Left ventricle myocardium superior (tissue), 1 donor: Measurements from ENCODE around the gene WNT10A. TPM values are rescaled to one million over a fixed set of nuclear protein-coding genes. Genes with fewer than 3 reads are reported as not detected.
A peak's percentile ranks its signal among the peaks of the same experiment; 100 is the strongest.

Source experiments
- ATAC-seq: fragments of 200-7000 bp; cut with Tn5 transposase; one replicate; pipeline ENCODE4 v1.9.1; 2020; ENCODE audit warnings: mild to moderate bottlenecking, moderate library complexity
- DNase-seq: peaks from one replicate; pipeline ENCODE4 v3.0.0-alpha.2; 2020
- intact Hi-C: fragments of 100-400 bp; cut with micrococcal nuclease; formaldehyde crosslinking; loops from one replicate; pipeline ENCODE4 v1.11.0; 2022
- total RNA-seq: library from RNA; stranded (reverse); fragmentation: NEBNext Ultra II Directional; extraction: Animal tissue kit (Norgen Biotek cat#: 25700); gene quantifications from one replicate; pipeline ENCODE4 v1.2.1, GENCODE V29; 2021
- donor health status: DM: no; HTN: yes; CAD: no; lungs with severe emphysema.

Gene WNT10A
- total RNA-seq, 1 donor from 2014 or later, result not detected

DNA sequence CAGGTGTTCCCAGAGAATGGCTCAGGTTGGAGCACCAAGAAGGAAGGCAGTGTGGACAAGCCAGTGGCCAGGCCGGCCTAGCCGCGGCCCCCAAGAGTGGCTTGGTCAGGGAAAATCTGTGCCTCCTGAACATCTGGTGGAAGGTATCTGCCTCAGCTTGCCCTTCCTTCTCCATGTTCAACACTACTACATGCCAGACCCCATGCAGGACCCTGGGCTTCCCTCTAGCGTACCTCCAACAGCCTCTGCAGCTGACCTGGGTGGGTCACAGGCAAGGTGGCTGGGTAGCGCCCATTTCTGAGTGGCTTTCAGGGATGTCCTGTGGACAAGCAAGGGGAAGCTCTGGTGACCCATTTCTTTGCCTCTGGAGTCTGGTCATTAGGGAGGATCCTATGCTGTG lies 7.7 kb downstream of the WNT10A start:
- no peak for DNase-seq
- intact Hi-C loops, result no loop called here
- no peak for ATAC-seq

DNA sequence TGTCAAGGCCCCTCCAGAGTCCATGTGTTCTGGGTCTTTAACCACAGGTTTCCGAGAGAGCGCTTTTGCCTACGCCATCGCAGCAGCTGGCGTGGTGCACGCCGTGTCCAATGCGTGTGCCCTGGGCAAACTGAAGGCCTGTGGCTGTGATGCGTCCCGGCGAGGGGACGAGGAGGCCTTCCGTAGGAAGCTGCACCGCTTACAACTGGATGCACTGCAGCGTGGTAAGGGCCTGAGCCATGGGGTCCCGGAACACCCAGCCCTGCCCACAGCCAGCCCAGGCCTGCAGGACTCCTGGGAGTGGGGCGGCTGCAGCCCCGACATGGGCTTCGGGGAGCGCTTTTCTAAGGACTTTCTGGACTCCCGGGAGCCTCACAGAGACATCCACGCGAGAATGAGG lies 9.3 kb downstream of the WNT10A start:
- no peak for DNase-seq
- no peak for ATAC-seq
- intact Hi-C loops, result no loop called here

DNA sequence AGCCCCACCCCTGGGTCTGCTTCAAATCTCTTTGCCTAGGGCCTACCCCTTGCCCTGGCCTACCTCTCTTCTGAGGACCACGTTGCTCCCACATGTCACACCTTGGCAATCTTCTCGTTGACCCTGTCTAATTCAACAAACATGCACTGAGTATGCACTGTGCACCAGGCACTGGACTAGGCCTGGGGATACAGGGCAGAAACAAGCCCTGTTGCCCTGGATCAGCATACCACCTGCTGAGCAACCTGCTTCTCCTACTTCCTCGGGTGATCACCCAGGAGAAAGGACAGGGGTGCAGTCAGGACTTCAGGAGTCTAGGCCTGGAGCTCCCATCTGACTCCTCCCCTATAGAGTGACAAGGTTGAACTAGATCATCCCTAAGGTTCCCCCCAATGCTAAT lies 9.7 kb downstream of the WNT10A start:
- DNase-seq (no peak), ATAC-seq (no peak)
- intact Hi-C loops, result no loop called here

DNA sequence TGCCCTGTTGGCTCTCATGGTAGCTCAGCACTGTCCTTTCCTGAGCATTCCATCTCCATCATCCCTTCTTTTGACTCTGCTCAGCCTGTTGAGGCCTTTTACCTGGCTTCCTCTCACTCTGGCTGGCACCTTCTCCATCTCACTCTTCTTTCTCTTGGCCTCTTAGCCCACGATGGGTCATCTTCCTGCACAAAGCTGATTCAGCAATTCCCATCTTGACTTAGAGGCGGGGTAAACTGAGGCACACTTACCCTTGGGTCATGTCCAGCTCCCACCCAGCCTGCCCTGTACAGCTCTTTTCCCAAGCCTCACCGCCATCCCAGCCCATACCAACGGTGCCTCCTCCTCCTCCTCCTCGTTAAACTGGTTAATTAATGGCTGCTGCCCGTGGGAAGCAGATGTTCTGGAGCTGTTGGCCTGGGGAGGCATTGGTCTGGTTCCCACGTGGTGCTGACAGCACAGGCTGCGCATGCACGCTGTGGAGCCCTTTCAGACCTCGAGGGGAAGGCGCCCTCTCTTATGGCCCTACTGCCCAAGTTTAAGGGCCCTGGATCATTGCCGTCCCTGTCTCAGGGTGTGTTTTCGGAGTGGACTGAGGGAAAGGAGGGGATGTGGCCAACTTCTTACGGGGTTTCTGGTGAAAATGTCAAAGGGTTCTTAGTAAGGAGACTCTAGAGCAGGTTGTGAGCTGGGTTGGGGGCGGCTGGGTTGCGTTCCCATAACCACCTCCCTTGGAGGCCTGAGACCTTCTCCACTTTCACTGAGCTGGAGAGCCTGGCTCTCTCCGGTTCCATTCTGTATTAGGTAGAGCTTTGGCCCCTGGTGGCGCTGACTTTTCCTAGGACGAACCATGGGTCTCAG lies 10.9 kb downstream of the WNT10A start:
- ATAC-seq (no peak), DNase-seq (no peak)
- intact Hi-C loops, result no loop called here

DNA sequence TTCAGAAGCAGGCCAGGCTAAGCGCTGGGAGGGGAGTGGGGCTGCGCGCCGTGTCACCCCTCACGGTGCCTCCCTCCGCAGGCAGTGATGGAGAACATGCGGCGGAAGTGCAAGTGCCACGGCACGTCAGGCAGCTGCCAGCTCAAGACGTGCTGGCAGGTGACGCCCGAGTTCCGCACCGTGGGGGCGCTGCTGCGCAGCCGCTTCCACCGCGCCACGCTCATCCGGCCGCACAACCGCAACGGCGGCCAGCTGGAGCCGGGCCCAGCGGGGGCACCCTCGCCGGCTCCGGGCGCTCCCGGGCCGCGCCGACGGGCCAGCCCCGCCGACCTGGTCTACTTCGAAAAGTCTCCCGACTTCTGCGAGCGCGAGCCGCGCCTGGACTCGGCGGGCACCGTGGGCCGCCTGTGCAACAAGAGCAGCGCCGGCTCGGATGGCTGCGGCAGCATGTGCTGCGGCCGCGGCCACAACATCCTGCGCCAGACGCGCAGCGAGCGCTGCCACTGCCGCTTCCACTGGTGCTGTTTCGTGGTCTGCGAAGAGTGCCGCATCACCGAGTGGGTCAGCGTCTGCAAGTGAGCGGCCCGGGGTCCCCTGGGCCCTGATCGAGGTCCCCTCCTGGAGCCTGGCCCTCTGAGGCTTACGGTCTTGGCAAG lies 12.2 kb downstream of the WNT10A start:
- DNase-seq (peak; percentile 77), ATAC-seq (peak; percentile 85)
- intact Hi-C loops, result no loop called here

DNA sequence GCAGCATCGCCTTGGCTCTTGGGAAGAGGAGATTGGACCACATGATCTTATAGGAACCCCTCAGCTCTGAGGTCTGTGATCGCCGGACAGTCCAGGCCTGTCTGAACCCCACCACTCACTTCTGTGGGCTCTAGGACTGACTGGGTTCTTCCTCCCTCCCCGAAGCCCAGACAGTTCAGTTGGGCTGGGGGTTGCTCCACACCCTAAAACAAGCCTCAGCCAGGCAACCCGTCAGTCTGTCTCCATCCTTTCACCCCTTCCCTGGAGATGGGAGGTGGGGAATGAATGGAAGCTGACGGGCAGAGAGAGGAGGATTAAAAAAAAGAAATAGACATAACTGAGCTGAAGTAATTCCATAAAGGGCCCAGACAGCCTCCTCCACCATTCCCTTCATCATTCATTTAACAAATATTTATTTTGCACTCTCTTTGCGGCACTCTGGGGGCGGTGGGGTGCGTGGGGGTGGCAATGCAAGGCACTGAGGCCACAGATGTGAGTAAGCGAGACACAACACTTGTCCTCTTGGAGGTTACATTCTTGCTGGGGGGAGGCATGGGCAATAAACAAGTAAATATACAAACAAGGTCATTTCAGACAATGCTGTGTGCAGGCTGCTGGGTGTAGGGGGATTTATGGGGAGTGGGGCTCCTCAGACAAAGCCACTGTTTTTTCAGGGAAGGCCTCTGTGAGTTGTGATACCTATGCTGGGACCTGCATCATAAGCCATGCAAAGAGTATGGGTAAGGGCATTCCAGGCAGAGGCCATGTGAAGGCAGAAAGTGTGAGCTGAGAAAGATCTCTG lies 12.9 kb downstream of the WNT10A start:
- no peak for DNase-seq
- intact Hi-C loops, result no loop called here
- no peak for ATAC-seq

DNA sequence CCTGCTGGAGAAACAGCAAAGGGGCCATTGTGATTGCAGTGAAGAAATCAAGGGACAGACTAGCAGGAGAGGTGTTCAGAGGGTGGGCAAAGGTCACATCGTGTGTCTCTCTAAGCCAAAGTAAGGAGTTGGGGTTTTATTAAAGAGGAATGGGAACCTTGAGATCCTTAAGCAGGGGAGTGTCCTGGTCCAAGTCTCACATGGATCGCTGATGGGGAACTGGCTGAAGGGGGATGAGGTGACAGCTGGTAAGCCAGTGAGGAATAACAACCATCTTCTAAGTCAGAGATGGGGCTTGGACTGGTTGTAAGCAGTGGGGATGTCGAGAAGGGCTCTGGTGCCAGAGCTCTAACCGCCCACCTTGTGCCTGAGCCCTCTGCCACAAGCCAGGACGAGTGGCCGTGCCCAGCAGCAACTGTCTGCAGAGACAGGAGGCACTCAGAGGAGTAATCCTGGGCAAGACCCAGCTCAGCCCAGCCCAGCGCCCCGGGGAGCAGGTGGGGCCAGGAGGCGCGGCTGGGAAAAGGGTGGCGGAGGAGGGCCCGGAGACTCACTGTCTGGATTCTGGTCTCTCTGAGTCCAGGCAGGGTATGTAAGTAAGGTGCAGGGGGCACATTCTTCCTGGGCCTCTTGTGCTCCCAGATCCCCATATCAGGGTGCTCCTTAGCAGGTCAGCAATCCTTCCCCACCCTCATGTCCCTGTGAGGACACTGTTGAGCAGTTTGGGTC lies 13.7 kb downstream of the WNT10A start:
- no peak for DNase-seq
- ATAC-seq, result no peak
- intact Hi-C loops, result no loop called here

DNA sequence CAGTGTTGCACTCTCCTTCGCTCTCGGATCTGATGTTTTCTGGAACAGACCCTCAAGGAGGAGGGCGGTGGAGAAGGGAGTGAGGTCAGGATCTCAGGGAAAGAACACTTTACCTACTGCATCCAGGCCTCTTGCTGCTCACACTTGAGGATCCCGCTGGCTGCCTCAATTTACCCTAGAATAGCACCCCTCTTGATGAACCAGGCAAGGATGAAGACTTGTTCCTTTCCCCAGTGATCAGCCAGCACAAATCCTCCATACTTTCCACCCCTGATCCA lies 14.2 kb downstream of the WNT10A start:
- DNase-seq (no peak), ATAC-seq (no peak)
- intact Hi-C loops, result no loop called here

DNA sequence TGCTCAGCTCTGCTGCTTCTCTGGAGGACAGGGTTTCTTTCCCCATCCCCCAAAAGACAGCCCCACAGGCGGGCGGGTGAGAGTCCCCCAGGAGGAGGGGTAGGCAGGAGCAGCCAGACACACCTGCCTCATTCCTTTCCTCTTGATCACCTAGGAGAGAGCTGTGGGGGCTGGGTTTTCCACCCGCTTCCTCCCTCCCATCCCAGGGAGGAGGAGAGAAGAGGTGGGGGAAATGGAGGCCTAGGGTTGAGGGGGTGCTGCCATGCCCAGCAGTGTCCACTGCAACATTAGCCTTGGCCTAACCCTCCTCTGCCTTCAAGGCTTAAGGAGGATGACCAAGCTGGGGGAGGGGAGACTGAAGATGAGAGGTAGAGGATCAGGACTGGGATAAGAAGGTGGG lies 14.7 kb downstream of the WNT10A start:
- ATAC-seq (no peak), DNase-seq (no peak)
- intact Hi-C loops, result no loop called here

DNA sequence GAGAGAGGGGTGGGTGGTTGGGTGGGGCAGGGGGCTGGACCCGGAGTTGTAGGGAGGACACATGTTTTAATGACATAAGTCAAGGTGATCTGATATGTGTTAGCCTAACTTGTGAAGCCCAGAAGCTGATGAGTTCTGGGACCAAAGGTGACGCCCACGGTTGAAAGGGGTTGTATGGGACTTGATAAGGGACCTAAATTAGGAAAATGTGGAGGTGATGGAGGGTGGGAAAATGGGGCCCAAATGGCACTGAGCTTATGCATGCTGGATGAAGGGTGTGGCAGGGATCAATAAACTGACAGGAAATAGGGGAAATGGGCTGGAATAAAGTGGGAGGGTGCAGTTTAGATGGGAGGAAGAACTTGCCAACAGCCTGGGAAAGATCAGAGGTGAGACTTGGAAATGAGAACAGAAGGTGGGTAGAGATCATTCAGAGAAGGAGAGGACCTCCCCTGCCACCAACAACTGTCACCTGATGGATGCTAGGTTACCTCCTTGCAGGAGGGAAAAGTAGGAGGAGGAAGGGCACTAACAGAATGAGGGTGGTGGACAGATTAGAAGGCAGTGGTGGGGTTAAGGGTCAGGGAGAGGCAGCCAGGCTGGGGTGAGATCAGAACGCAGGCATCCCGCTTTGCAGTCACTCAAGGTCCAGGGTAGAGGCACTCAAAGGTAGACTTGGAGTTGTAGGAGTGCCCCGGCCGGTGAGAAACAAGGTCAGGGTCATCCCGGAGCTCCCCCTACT lies 15.3 kb downstream of the WNT10A start:
- intact Hi-C loops, result no loop called here
- DNase-seq (no peak), ATAC-seq (no peak)

DNA sequence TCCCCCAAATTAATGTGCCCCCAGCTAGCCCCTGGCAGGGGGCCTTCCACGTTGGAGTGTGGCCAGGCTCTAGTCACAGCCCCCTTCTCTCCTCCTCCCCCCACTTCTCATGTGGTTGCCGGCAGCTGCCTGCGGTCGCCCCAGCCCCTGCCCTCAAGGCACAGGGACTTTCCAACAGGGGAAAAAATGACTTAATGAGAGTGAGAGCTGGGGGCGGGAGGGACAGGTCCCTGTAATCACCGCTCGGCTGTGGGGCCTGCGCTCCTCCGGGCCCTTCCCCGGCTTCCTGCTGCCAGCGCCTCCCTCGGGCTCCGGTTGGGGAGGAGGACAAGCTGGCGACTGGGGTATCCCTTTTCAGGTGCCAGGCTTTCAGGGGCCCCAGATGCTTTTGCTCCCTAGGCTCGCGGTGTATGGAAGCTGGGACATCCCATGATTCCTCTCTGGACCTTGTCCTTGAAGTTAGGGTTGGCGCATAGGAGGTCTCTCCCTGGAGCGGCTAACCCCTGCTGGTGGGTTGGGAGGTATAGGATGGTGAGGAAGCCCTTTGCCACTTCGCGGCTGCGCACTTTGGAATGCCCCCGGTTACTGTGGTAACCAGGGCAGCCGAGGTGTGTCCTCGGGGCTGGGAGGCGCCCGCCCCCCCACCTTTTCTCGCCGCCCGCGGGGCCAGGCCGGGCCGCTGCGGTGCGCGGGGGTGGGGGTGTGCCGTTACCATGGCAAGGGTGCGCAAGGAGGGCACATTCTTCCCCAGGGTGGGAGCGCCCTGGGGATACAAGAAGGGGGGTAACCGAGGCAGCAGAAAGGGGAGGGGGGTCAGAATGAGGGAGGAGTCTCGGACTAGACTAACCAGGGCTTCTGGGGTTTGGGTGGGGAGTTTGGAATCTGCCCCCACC lies 16.1 kb downstream of the WNT10A start:
- ATAC-seq, result no peak
- no peak for DNase-seq
- intact Hi-C loops, result no loop called here

DNA sequence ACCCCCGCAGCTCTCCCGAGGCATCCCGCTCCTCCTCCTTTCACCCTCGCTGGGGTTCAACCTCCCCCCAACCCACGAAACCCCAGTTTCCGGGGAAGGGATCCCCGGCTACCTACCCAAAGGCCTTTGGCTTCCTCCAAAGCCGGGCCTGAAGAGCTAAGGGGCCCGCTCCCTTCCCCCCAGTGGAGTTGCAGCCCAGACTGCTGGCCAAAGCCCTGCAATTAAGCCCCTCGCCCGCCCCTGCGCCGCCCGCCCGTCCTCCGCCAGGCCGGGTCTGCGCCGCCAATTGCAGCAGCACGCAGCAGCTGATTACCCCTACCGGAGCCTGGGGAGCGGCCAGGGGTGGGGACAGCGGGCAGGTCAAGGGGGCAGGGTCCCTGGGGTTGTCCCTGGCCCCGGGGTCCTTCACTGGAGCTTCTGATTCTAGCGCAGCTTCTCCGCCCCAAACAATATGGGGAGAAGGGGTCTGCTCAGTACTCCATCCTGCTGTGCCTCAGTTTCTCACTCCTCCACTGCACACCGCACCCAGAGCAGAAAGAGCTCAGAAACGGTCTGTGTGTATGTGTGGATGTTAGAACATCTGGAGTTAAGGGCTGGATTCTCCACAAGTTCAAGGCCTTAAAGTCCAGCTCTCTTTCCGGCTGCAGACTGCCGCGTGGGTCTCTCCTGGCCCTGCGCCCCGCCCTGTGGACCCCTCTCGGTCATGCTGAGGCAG lies 16.9 kb downstream of the WNT10A start:
- ATAC-seq (no peak), DNase-seq (no peak)
- intact Hi-C loops, result no loop called here

DNA sequence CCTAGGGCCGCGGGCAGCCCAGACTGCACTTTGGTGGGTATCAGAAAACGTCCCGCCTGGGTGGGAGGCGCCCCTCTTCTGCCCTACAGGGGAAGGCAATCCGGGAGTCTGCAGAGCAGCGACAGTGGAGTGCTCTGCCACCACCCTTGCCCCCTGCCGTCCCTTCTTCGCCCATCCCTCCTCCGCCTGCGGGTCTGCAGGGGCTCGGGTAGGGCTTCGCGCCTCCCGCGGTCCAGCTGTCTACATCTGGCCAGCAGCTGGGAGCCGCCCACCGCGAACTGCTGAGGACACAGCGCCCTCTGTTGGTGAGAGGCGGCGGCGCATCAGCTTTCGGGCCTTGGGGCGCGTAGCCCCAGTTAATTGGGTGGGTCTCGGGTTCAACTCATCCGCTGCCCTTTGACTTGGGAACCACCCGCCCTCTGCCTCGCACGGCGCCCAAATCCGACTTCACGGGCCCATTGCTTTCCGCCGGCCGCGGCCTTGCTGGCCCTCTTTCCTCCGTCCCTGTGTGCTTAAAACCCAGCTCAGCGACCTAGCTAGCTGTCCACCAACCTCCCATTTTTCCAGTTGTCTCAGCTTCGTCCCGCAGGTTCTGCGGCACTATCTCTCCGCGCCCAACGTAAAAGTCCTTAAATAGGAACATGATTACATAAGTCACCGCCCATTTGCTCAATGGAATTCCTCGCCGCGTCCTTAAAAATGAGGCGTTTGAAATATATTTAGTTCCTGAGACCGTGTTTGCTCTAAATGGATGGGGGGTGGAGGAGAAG lies 17.6 kb downstream of the WNT10A start:
- DNase-seq (peak; percentile 87), ATAC-seq (peak; percentile 87)
- intact Hi-C loops, result no loop called here

DNA sequence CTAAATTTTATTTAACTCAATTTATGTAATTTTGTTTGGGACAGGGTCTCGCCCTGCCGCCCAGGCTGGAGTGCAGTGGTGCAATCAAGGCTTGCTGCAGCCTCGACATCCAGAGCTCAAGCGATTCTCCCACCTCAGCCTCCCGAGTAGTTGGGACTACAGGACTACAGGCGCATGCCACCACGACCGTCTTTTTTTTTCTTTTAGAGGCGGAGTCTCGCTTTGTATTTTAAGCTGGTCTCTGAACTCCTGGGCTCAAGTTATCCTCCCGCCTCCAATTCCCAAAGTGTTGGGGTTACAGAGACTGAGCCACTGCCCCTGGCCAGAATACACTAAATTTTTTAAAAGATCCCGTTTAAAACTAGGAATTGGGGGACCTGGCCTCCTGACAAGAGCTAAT lies 18.5 kb downstream of the WNT10A start:
- no peak for ATAC-seq
- intact Hi-C loops, result no loop called here
- DNase-seq, result no peak

DNA sequence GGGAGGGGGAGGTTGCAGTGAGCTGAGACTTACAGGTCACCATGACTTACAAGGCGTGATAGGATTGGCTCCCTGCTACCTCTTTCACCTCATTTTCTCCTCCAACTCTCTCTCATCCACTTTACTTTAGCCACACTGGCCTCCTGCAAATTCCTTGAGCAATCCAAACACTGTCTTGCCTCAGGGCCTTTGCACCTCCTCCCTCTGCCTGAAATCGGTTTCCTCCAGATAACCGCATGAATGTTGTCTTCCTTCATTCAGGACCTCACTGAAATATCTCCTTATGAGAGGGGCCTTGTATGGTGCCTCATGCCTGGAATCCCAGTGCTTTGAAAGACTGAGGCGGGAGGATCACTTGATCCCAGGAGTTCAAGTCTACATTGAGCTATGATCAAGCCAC lies 21.8 kb downstream of the WNT10A start:
- DNase-seq (no peak), ATAC-seq (no peak)
- intact Hi-C loops, result no loop called here

DNA sequence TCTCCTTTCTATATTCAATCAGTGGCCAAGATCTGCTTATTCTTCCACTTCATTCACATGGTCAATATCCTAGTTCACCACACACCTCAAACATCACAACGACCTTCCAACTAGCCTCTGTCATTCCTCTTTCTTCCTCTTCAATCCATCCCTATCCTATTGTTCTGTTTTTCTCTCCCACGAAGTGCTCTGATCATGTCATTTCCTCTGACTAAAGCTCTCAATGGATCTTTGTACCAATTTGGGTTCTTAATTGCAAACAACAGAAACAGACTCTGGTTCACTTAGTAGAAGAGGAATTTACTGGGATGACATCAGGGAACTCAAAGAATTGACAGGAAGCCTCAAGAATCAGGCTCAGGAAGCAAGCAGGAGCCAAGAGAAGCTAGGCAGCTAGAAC lies 23.5 kb downstream of the WNT10A start:
- ATAC-seq (no peak), DNase-seq (no peak)
- intact Hi-C loops, result no loop called here
